Vagina (tissue), 2 donors: ENCODE results near the gene TRIM24. TPM values are rescaled to one million over a fixed set of nuclear protein-coding genes. Genes with fewer than 3 reads are reported as not detected.

Source experiments
- DNase-seq, 2 donors: peaks; one replicate each; pipeline ENCODE4 v3.0.0-alpha.2; 2017; ENCODE audit errors: extremely low spot score in 2 of 2
- H3K27ac ChIP-seq: fragments of 200-600 bp; sonication (generic); one replicate; pipeline ENCODE4 v1.5.1; 2019
- H3K27me3 ChIP-seq: fragments of 200-600 bp; sonication (generic); one replicate; pipeline ENCODE4 v1.5.1; 2019
- H3K36me3 ChIP-seq, 2 donors: fragments of 200-600 bp; sonication (generic); one replicate each; pipeline ENCODE4 v1.5.1; 2017 to 2019
- H3K4me1 ChIP-seq: fragments of 200-600 bp; sonication (generic); one replicate; pipeline ENCODE4 v1.5.1; 2019
- H3K4me3 ChIP-seq, 2 donors: fragments of 200-600 bp; sonication (generic); 1 replicate in 1 of 2; 2 replicates in 1 of 2; pipeline ENCODE4 v1.5.1; 2016 to 2019
- H3K9me3 ChIP-seq: fragments of 200-600 bp; sonication (generic); one replicate; pipeline ENCODE4 v1.5.1; 2019
- POLR2A ChIP-seq, 2 donors: fragments of 450-650 bp; IDR thresholded peaks; one replicate each; pipeline ENCODE4 v1.6.1; 2017; ENCODE audit warnings: antibody characterized with exemption in 2 of 2, mild to moderate bottlenecking in 2 of 2, moderate library complexity in 2 of 2
- POLR2AphosphoS5 ChIP-seq, 2 donors: sonication (generic); formaldehyde crosslinking; IDR thresholded peaks; one replicate each; pipeline ENCODE4 v1.9.0; 2017; ENCODE audit warnings: antibody characterized with exemption in 2 of 2, mild to moderate bottlenecking in 2 of 2, low read depth in 1 of 2; ENCODE audit not compliant: insufficient read depth in 1 of 2
- intact Hi-C: fragments of 100-400 bp; cut with DNase I; formaldehyde crosslinking; loops from one replicate; pipeline ENCODE4 v1.15.1; 2023
- total RNA-seq: library from RNA; depleted of rRNA; stranded (reverse); fragments of >200 nt; gene quantifications from one replicate; pipeline ENCODE4 v1.2.3, GENCODE V29; 2016
- TF ChIP-seq, protein P1 (sequence below), 3 experiments: fragments of 450-650 bp in 2 of 3; fragments of 200-600 bp in 1 of 3; sonication (generic) in 1 of 3; IDR thresholded peaks; one replicate each; pipeline ENCODE4 v1.5.1; 2017 to 2019; ENCODE audit warnings: antibody characterized with exemption in 3 of 3, mild to moderate bottlenecking in 2 of 3, moderate library complexity in 2 of 3

TRIM24 gene
- total RNA-seq, 1 donor from 2014 or later: 12.5 TPM

DNA sequence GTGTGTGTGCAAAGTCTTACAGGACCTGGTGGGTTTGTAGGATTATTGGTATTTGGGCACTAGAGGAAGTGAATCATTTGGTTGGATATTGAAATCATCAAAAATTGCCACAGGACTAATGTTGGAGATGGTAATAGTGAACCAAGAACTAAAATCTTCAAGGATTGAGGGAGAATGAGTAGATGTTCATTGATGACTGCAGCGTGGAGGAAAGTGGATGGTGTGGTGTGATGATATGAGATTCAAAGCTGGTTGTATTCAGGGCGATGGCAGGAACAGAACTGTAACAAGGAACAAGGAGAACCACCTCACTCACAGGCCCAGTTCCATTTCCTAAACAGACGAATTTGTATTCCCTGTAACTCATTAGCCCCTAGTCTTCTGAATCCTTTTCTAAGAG, 90.3 kb downstream of the TRIM24 start:
- intact Hi-C loops: no loop called here
- no peak for DNase-seq
- Histone ChIP-seq H3K4me3 (no peak overlapping the region), H3K9me3 (no peaks in the 10 kb centered on the region), H3K4me1 (no peaks in the 10 kb centered on the region), H3K36me3 (peaks cover 0 to 53% of the 10 kb centered on the region in 2 donors), H3K27me3 (no peaks in the 10 kb centered on the region), H3K27ac (no peak overlapping the region)
- TF ChIP-seq, protein P1, sequence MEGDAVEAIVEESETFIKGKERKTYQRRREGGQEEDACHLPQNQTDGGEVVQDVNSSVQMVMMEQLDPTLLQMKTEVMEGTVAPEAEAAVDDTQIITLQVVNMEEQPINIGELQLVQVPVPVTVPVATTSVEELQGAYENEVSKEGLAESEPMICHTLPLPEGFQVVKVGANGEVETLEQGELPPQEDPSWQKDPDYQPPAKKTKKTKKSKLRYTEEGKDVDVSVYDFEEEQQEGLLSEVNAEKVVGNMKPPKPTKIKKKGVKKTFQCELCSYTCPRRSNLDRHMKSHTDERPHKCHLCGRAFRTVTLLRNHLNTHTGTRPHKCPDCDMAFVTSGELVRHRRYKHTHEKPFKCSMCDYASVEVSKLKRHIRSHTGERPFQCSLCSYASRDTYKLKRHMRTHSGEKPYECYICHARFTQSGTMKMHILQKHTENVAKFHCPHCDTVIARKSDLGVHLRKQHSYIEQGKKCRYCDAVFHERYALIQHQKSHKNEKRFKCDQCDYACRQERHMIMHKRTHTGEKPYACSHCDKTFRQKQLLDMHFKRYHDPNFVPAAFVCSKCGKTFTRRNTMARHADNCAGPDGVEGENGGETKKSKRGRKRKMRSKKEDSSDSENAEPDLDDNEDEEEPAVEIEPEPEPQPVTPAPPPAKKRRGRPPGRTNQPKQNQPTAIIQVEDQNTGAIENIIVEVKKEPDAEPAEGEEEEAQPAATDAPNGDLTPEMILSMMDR (IDR thresholded peaks at IDR 0.05): no peak
- TF ChIP-seq POLR2A (IDR thresholded peaks at IDR 0.05): no peak

DNA sequence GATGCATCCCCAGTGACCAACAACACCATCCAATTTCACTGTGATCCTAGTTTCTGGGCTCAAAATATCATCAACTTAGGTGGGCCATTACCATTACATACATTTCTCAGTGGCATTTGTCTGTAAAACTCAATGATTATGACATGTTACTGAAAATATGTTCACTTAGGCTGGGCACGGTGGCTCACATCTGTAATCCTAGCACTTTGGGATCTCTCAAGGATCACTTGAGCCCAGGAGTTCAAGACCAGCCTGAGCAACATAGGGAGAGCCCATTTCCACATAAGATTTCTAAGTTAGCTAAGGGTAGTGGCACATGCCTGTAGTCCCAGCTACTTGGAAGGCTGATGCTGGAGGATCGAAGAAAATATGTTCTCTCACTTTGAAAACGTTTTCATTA, 91.0 kb downstream of the TRIM24 start:
- H3K9me3 ChIP-seq: peaks cover 5% of the 10 kb centered on the region
- H3K4me1 ChIP-seq: no peaks in the 10 kb centered on the region
- H3K27me3 ChIP-seq: no peaks in the 10 kb centered on the region
- no peak for DNase-seq
- peaks cover 0 to 58% of the 10 kb centered on the region in 2 donors for H3K36me3 ChIP-seq
- intact Hi-C loops: no loop called here
- no peak overlapping the region for H3K27ac ChIP-seq
- no peak overlapping the region for H3K4me3 ChIP-seq
- no peak for TF ChIP-seq POLR2A (IDR thresholded peaks at IDR 0.05)
- TF ChIP-seq POLR2AphosphoS5 (IDR thresholded peaks at IDR 0.05; ENCODE audit: insufficient read depth in 1 of 2, low read depth in 1 of 2): no peak
- TF ChIP-seq, protein P1 (IDR thresholded peaks at IDR 0.05): no peak

DNA sequence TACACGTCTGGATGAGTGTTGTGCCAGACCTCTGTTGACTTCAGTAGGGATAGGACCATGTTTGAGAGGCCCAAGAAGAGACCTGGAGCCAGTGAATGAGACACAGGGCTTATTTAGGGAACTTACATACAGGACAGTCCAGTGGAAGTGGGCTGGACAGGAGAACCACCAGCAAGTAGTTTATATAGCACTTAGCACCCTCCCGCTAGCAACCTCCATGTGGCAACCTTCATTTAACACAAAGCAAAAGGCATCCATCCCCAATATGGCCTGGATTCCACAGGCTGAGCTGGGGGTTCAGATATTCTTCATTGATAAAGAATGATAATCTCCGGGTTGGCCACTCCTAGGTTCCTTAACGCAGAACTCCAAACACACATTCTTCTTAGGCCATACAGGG, 93.7 kb downstream of the TRIM24 start:
- DNase-seq: no peak
- peaks cover 24% of the 10 kb centered on the region for H3K9me3 ChIP-seq
- peaks cover 0 to 82% of the 10 kb centered on the region in 2 donors for H3K36me3 ChIP-seq

DNA sequence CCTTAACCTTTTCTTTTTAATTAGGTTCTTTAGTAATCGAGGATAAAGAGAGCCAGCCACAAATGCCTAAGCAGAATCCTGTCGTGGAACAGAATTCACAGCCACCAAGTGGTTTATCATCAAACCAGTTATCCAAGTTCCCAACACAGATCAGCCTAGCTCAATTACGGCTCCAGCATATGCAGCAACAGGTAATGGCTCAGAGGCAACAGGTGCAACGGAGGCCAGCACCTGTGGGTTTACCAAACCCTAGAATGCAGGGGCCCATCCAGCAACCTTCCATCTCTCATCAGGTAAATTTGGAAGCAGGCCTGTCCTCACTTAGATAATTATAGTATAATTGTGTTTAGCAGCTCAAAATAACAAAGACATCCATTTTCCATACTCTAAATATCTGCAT, 94.6 kb downstream of the TRIM24 start:
- Histone ChIP-seq H3K4me3 (no peak overlapping the region), H3K27me3 (no peaks in the 10 kb centered on the region), H3K4me1 (no peaks in the 10 kb centered on the region), H3K36me3 (peaks cover 0 to 91% of the 10 kb centered on the region in 2 donors), H3K9me3 (peaks cover 24% of the 10 kb centered on the region), H3K27ac (no peak overlapping the region)
- TF ChIP-seq, protein P1 (IDR thresholded peaks at IDR 0.05): no peak
- no peak for TF ChIP-seq POLR2AphosphoS5 (IDR thresholded peaks at IDR 0.05; ENCODE audit: insufficient read depth in 1 of 2, low read depth in 1 of 2)
- TF ChIP-seq POLR2A (IDR thresholded peaks at IDR 0.05): no peak
- DNase-seq: no peak
- intact Hi-C loops: no loop called here

More for the DNA sequence above, 93.7 kb downstream of the TRIM24 start:
- Histone ChIP-seq H3K4me1 (no peaks in the 10 kb centered on the region), H3K27ac (no peak overlapping the region), H3K4me3 (no peak overlapping the region), H3K27me3 (no peaks in the 10 kb centered on the region)
- intact Hi-C loops: no loop called here
- no peak for TF ChIP-seq POLR2A (IDR thresholded peaks at IDR 0.05)
- TF ChIP-seq POLR2AphosphoS5 (IDR thresholded peaks at IDR 0.05; ENCODE audit: insufficient read depth in 1 of 2, low read depth in 1 of 2): no peak
- TF ChIP-seq, protein P1 (IDR thresholded peaks at IDR 0.05): no peak

DNA sequence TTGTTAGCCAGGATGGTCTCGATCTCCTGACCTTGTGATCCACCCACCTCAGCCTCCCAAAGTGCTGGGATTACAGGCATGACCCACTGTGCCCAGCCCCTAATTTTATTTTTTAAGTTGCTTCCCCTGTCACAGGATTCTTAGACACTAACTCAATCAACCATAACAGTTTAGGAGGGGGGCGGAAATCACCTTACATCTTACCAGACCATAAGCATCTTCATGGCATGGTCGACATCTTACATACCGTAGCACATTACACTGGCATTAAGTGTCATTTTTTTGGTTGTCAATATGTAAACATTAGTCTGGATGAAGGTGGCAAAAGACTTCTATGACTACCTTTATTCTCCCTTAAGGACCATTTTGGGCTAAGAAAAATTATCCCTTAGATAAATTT, 95.6 kb downstream of the TRIM24 start:
- DNase-seq: no peak
- Histone ChIP-seq H3K36me3 (peaks cover 0 to 100% of the 10 kb centered on the region in 2 donors), H3K27me3 (no peaks in the 10 kb centered on the region), H3K9me3 (peaks cover 24% of the 10 kb centered on the region), H3K4me3 (no peak overlapping the region), H3K27ac (no peak overlapping the region), H3K4me1 (no peaks in the 10 kb centered on the region)
- intact Hi-C loops: no loop called here
- TF ChIP-seq POLR2A (IDR thresholded peaks at IDR 0.05) (no peak), POLR2AphosphoS5 (IDR thresholded peaks at IDR 0.05; ENCODE audit: insufficient read depth in 1 of 2, low read depth in 1 of 2) (no peak)
- TF ChIP-seq, protein P1 (IDR thresholded peaks at IDR 0.05): no peak
